Right ventricle myocardium superior (tissue), 1 donor: ENCODE data around the gene GRHL1. TPM values are rescaled to one million over a fixed set of nuclear protein-coding genes. Genes with fewer than 3 reads are reported as not detected.

Source experiments
- ATAC-seq: fragments of 200-7000 bp; cut with Tn5 transposase; one replicate; pipeline ENCODE4 v1.9.1; 2020; ENCODE audit warnings: mild to moderate bottlenecking; ENCODE audit not compliant: poor library complexity
- DNase-seq: peaks from one replicate; pipeline ENCODE4 v3.0.0-alpha.2; 2020
- intact Hi-C: fragments of 100-400 bp; cut with DNase I; formaldehyde crosslinking; loops from one replicate; pipeline ENCODE4 v1.11.2; 2022
- total RNA-seq: library from RNA; stranded (reverse); fragmentation: NEBNext Ultra II Directional; extraction: Animal tissue kit (Norgen Biotek cat#: 25700); gene quantifications from one replicate; pipeline ENCODE4 v1.2.1, GENCODE V29; 2021
- donor health status: DM: no; HTN: yes; CAD: no; lungs with severe emphysema.

The GRHL1 gene
- total RNA-seq, 1 donor from 2014 or later = 1.0 TPM

- no peak for DNase-seq
- no peak for ATAC-seq
- intact Hi-C loops = no loop called here
Measured at GRCh38 chr2:9968553-9969497, 17.3 kb downstream of the GRHL1 start.

- DNase-seq = no peak
- no peak for ATAC-seq
- intact Hi-C loops = no loop called here
Measured at GRCh38 chr2:9970200-9971044, 18.9 kb downstream of the GRHL1 start.

- ATAC-seq (no peak), DNase-seq (no peak)
- intact Hi-C loops = no loop called here
Measured at GRCh38 chr2:9971105-9971818, 19.8 kb downstream of the GRHL1 start.

GRCh38 chr2:9971890-9972289 is 20.4 kb downstream of the GRHL1 start:
- intact Hi-C loops = no loop called here
- ATAC-seq = no peak

GRCh38 chr2:9972621-9973479 is 21.4 kb downstream of the GRHL1 start:
- DNase-seq = no peak
- intact Hi-C loops = no loop called here
- no peak for ATAC-seq

More at GRCh38 chr2:9971890-9972289, 20.4 kb downstream of the GRHL1 start:
- DNase-seq = no peak

- intact Hi-C loops = no loop called here
- DNase-seq (no peak), ATAC-seq (no peak)
Measured at GRCh38 chr2:9973690-9974089, 22.2 kb downstream of the GRHL1 start.

GRCh38 chr2:9974343-9974742 is 22.9 kb downstream of the GRHL1 start:
- ATAC-seq (peak; percentile 76), DNase-seq (no peak)
- intact Hi-C loops = no loop called here

- ATAC-seq = no peak
- intact Hi-C loops = no loop called here
- no peak for DNase-seq
Measured at GRCh38 chr2:9975328-9975727, 23.8 kb downstream of the GRHL1 start.

GRCh38 chr2:9975805-9976447 is 24.4 kb downstream of the GRHL1 start:
- intact Hi-C loops = no loop called here
- ATAC-seq (no peak), DNase-seq (no peak)

GRCh38 chr2:9979977-9980376 is 28.5 kb downstream of the GRHL1 start:
- intact Hi-C loops = loop anchor here (5.0 kb wide), 1 partner anchor 67 kb away; no protein-coding TSS in a partner anchor
- ATAC-seq = no peak
- DNase-seq = no peak

GRCh38 chr2:9980520-9980919 is 29.0 kb downstream of the GRHL1 start:
- DNase-seq (no peak), ATAC-seq (no peak)
- intact Hi-C loops = loop anchor here (5.0 kb wide), 1 partner anchor 67 kb away; no protein-coding TSS in a partner anchor

GRCh38 chr2:9981655-9982054 is 30.2 kb downstream of the GRHL1 start:
- DNase-seq = no peak
- ATAC-seq = no peak
- intact Hi-C loops = loop anchor here (5.0 kb wide), 1 partner anchor 66 kb away; no protein-coding TSS in a partner anchor

GRCh38 chr2:9982248-9982647 is 30.8 kb downstream of the GRHL1 start:
- DNase-seq (no peak), ATAC-seq (peak; percentile 71)

GRCh38 chr2:9982891-9983290 is 31.4 kb downstream of the GRHL1 start:
- intact Hi-C loops = loop anchor here (5.0 kb wide), 1 partner anchor 64 kb away; no protein-coding TSS in a partner anchor
- DNase-seq = no peak
- ATAC-seq = no peak

More at GRCh38 chr2:9982248-9982647, 30.8 kb downstream of the GRHL1 start:
- intact Hi-C loops = loop anchor here (5.0 kb wide), 1 partner anchor 65 kb away; no protein-coding TSS in a partner anchor

- ATAC-seq (no peak), DNase-seq (no peak)
- intact Hi-C loops = loop anchor here (5.0 kb wide), 1 partner anchor 64 kb away; no protein-coding TSS in a partner anchor
Measured at GRCh38 chr2:9983401-9984216, 32.1 kb downstream of the GRHL1 start.

GRCh38 chr2:9984217-9984739 is 32.8 kb downstream of the GRHL1 start:
- DNase-seq (no peak), ATAC-seq (peak; percentile 77)
- intact Hi-C loops = loop anchor here (5.0 kb wide), 1 partner anchor 63 kb away; no protein-coding TSS in a partner anchor
